Liver (tissue), 9 donors: ENCODE results near the gene AKAP13. TPM values are rescaled to one million over a fixed set of nuclear protein-coding genes. Genes with fewer than 3 reads are reported as not detected.

Source experiments
- DNase-seq: peaks from one replicate; pipeline ENCODE4 v3.0.0-alpha.2; 2017; ENCODE audit warnings: low spot score
- H3K27ac ChIP-seq, 2 donors: one replicate each; pipeline ENCODE4 v1.7.0; 2013; ENCODE audit warnings: inconsistent platforms in 2 of 2, low read length in 2 of 2, control low read depth in 1 of 2, low read depth in 1 of 2, mild to moderate bottlenecking in 1 of 2
- H3K27me3 ChIP-seq, 4 donors: one replicate each; pipeline versions ENCODE4 v1.6.1 to v1.7.0; 2013; ENCODE audit warnings: low read length in 3 of 4, inconsistent platforms in 1 of 4, mild to moderate bottlenecking in 1 of 4, moderate library complexity in 1 of 4; ENCODE audit not compliant: control insufficient read depth in 4 of 4, insufficient read depth in 4 of 4
- H3K36me3 ChIP-seq, 4 donors: one replicate each; pipeline versions ENCODE4 v1.6.1 to v1.7.0; 2013; ENCODE audit warnings: low read length in 3 of 4, mild to moderate bottlenecking in 3 of 4, low read depth in 1 of 4, moderate library complexity in 1 of 4; ENCODE audit not compliant: control insufficient read depth in 4 of 4, insufficient read depth in 3 of 4
- H3K4me1 ChIP-seq, 4 donors: one replicate each; pipeline versions ENCODE4 v1.6.1 to v1.7.0; 2013; ENCODE audit warnings: low read length in 3 of 4, mild to moderate bottlenecking in 3 of 4, moderate library complexity in 1 of 4; ENCODE audit not compliant: control insufficient read depth in 4 of 4, insufficient read depth in 4 of 4
- H3K4me3 ChIP-seq, 3 donors: one replicate each; pipeline versions ENCODE4 v1.6.1 to v1.7.0; 2013; ENCODE audit warnings: low read length in 3 of 3, control low read depth in 1 of 3, low read depth in 1 of 3, mild to moderate bottlenecking in 1 of 3
- H3K9ac ChIP-seq, 2 donors: one replicate each; pipeline ENCODE4 v1.7.0; 2013; ENCODE audit warnings: low read length in 2 of 2, mild to moderate bottlenecking in 2 of 2, moderate library complexity in 2 of 2, control low read depth in 1 of 2, low read depth in 1 of 2
- H3K9me3 ChIP-seq, 4 donors: one replicate each; pipeline versions ENCODE4 v1.6.1 to v1.7.0; 2013; ENCODE audit warnings: low read length in 3 of 4; ENCODE audit not compliant: control insufficient read depth in 4 of 4
- ATF3 ChIP-seq: IDR thresholded peaks from 2 replicates; pipeline ENCODE4 v1.6.1; 2016; ENCODE audit warnings: antibody characterized with exemption
- CTCF ChIP-seq: fragments of 150-350 bp; IDR thresholded peaks from 2 replicates; pipeline ENCODE4 v1.5.1; 2017; ENCODE audit warnings: improper control_type of control experiment, low read depth, low read length; ENCODE audit not compliant: missing input control
- EGR1 ChIP-seq, 2 donors: IDR thresholded peaks; 2 replicates each; pipeline ENCODE4 v1.6.1; 2016 to 2018; ENCODE audit warnings: antibody characterized with exemption in 2 of 2, low read depth in 2 of 2
- FOXA1 ChIP-seq: IDR thresholded peaks from 2 replicates; pipeline ENCODE4 v1.6.1; 2016; ENCODE audit warnings: antibody characterized with exemption
- FOXA2 ChIP-seq: IDR thresholded peaks from 2 replicates; pipeline ENCODE4 v1.6.1; 2016; ENCODE audit warnings: antibody characterized with exemption
- GABPA ChIP-seq, 2 donors: IDR thresholded peaks in 1 of 2; conservative IDR thresholded peaks in 1 of 2; 2 replicates each; pipeline ENCODE4 v1.6.1; 2016; ENCODE audit warnings: antibody characterized with exemption in 2 of 2, mild to moderate bottlenecking in 1 of 2, moderate library complexity in 1 of 2
- HNF4A ChIP-seq, 2 donors: conservative IDR thresholded peaks; 2 replicates each; pipeline ENCODE4 v1.6.1; 2016; ENCODE audit warnings: antibody characterized with exemption in 2 of 2, mild to moderate bottlenecking in 2 of 2
- HNF4G ChIP-seq: IDR thresholded peaks from 2 replicates; pipeline ENCODE4 v1.6.1; 2016; ENCODE audit warnings: antibody characterized with exemption
- JUND ChIP-seq, 2 donors: IDR thresholded peaks; 2 replicates each; pipeline ENCODE4 v1.6.1; 2016; ENCODE audit warnings: antibody characterized with exemption in 2 of 2
- NR2F2 ChIP-seq: IDR thresholded peaks from 2 replicates; pipeline ENCODE4 v1.6.1; 2016; ENCODE audit warnings: antibody characterized with exemption
- RAD21 ChIP-seq, 2 donors: IDR thresholded peaks; 2 replicates each; pipeline ENCODE4 v1.6.1; 2016; ENCODE audit warnings: antibody characterized with exemption in 2 of 2, mild to moderate bottlenecking in 2 of 2
- REST ChIP-seq: IDR thresholded peaks from 2 replicates; pipeline ENCODE4 v1.6.1; 2016; ENCODE audit warnings: antibody characterized with exemption, mild to moderate bottlenecking
- RXRA ChIP-seq, 2 donors: IDR thresholded peaks; 2 replicates each; pipeline ENCODE4 v1.6.1; 2017 to 2018; ENCODE audit warnings: antibody characterized with exemption in 2 of 2, mild to moderate bottlenecking in 1 of 2
- SP1 ChIP-seq: IDR thresholded peaks from 2 replicates; pipeline ENCODE4 v1.6.1; 2018; ENCODE audit warnings: antibody characterized with exemption, mild to moderate bottlenecking
- TAF1 ChIP-seq: conservative IDR thresholded peaks from 2 replicates; pipeline ENCODE4 v1.6.1; 2016; ENCODE audit warnings: antibody characterized with exemption, mild to moderate bottlenecking
- YY1 ChIP-seq: IDR thresholded peaks from 2 replicates; pipeline ENCODE4 v1.6.1; 2016; ENCODE audit warnings: antibody characterized with exemption, mild to moderate bottlenecking
- WGBS: extraction: QIAGEN DNeasy Blood & Tissue Kit; methylation state at CpG from one replicate; pipeline ENCODE4 v1.1.7; 2013; 5-methylcytosine and 5-hydroxymethylcytosine counted together
- polyA plus RNA-seq, 2 donors: library from polyadenylated mRNA; stranded (reverse) in 1 of 2; unstranded in 1 of 2; fragments of 200-250 nt in 1 of 2; fragments of >200 nt in 1 of 2; fragmentation: Nextera tagmentation in 1 of 2; extraction: Ambion mirVana in 1 of 2; gene quantifications; one replicate each; pipeline versions ENCODE4 v1.2.1 to v1.2.3, GENCODE V29; 2013 to 2015
- total RNA-seq, 2 donors: library from RNA; depleted of rRNA; stranded (reverse); fragments of >200 nt; gene quantifications; one replicate each; pipeline ENCODE4 v1.2.3, GENCODE V29; 2014
- TF ChIP-seq, protein P1 (sequence below): IDR thresholded peaks from 2 replicates; pipeline ENCODE4 v1.6.1; 2016; ENCODE audit warnings: antibody characterized with exemption
- TF ChIP-seq, protein P2 (sequence below): IDR thresholded peaks from 2 replicates; pipeline ENCODE4 v1.6.1; 2016; ENCODE audit warnings: antibody characterized with exemption
- donor health status: healthy.
- donor health status: healthy.
- donor health status: healthy.
- donor health status: healthy.
- donor health status: healthy.

Gene AKAP13
- total and polyA plus RNA-seq, 4 donors = 18.6 to 92.3 (median 37.4) TPM

DNA sequence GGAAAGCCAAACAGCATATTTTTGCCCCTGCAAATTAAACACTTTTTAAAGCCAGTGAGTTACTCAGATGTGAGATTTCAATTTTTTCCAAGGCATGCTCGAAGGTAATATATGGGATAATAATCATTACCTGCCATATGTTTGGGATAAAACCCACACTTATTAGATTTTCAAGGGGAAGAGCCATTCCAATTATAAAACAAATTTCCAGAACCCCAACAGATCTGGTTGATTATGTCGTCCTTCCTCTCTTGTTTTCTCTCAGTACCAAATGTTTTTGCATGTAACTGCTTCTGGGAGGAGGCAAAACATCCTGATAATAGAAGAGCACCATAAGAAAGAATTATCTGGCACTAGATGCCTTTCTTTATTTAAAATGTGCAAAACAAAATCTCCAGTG lies 115.1 kb downstream of the AKAP13 start:
- Histone ChIP-seq H3K4me3 (no peak overlapping the region), H3K27ac (no peak overlapping the region)

GRCh38 chr15:85496151-85496550 lies 115.7 kb downstream of the AKAP13 start:
- DNase-seq = no peak
- H3K4me1 ChIP-seq = peaks cover 2 to 10% (median 5%) of the 10 kb centered on the region in 4 donors
- H3K27me3 ChIP-seq = no peaks in the 10 kb centered on the region
- H3K36me3 ChIP-seq = no peaks in the 10 kb centered on the region
- TF ChIP-seq JUND (IDR thresholded peaks at IDR 0.05) (no peak), FOXA1 (no peak), GABPA (IDR thresholded peaks at IDR 0.05 in 1 of 2, conservative IDR thresholded peaks at IDR 0.05 in 1 of 2) (no peak), FOXA2 (no peak), SP1 (no peak), RAD21 (IDR thresholded peaks at IDR 0.05) (no peak), ATF3 (no peak), HNF4A (conservative IDR thresholded peaks at IDR 0.05) (no peak), CTCF (no peak), RXRA (IDR thresholded peaks at IDR 0.05) (no peak), REST (no peak), EGR1 (IDR thresholded peaks at IDR 0.05; ENCODE audit: low read depth in 2 of 2) (no peak), TAF1 (no peak), YY1 (no peak), NR2F2 (no peak), HNF4G (no peak)
- TF ChIP-seq, protein P1, sequence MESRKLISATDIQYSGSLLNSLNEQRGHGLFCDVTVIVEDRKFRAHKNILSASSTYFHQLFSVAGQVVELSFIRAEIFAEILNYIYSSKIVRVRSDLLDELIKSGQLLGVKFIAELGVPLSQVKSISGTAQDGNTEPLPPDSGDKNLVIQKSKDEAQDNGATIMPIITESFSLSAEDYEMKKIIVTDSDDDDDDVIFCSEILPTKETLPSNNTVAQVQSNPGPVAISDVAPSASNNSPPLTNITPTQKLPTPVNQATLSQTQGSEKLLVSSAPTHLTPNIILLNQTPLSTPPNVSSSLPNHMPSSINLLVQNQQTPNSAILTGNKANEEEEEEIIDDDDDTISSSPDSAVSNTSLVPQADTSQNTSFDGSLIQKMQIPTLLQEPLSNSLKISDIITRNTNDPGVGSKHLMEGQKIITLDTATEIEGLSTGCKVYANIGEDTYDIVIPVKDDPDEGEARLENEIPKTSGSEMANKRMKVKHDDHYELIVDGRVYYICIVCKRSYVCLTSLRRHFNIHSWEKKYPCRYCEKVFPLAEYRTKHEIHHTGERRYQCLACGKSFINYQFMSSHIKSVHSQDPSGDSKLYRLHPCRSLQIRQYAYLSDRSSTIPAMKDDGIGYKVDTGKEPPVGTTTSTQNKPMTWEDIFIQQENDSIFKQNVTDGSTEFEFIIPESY = no peak
- TF ChIP-seq, protein P2, sequence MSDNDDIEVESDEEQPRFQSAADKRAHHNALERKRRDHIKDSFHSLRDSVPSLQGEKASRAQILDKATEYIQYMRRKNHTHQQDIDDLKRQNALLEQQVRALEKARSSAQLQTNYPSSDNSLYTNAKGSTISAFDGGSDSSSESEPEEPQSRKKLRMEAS = no peak
- H3K9me3 ChIP-seq = no peaks in the 10 kb centered on the region
- no peak overlapping the region for H3K4me3 ChIP-seq
- no peak overlapping the region for H3K9ac ChIP-seq
- 77% methylated on average over 8 of the region's 8 CpGs for WGBS
- no peak overlapping the region for H3K27ac ChIP-seq

More for the DNA sequence above, 115.1 kb downstream of the AKAP13 start:
- Histone ChIP-seq H3K36me3 (no peaks in the 10 kb centered on the region), H3K4me1 (peaks cover 2 to 10% (median 5%) of the 10 kb centered on the region in 4 donors), H3K9ac (no peak overlapping the region), H3K9me3 (no peaks in the 10 kb centered on the region), H3K27me3 (no peaks in the 10 kb centered on the region)
- WGBS = 93% methylated on average over 2 of the region's 2 CpGs
- TF ChIP-seq NR2F2 (no peak), GABPA (IDR thresholded peaks at IDR 0.05 in 1 of 2, conservative IDR thresholded peaks at IDR 0.05 in 1 of 2) (no peak), ATF3 (no peak), RAD21 (IDR thresholded peaks at IDR 0.05) (no peak), JUND (IDR thresholded peaks at IDR 0.05) (no peak)
- TF ChIP-seq, protein P1 = no peak
- no peak for DNase-seq
